ENCODE measurements around the gene IFIT1.
"Not testable (repeated sequence)": the region's sequence is repeated elsewhere in the genome, so short reads cannot be mapped to it uniquely, and the experiment has no call there.

The IFIT1 gene

DNA sequence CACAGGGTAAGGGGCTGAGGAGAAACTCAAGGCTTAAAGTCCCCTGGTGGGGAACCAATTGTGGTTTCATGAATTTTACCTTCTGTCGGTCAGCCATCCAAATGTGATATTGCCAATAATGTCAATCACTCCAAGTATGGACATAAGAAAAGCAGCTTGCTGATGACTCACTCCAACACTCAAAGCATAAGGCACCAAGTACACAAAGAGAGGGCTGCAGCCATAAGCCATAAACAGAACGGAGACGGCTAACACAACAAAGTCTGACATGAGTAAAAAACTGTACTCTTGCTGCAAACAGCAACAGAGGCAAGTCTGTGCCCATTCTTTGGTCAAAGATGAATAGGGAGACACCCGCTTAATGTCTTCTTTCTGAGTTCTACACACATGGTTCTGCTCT lies 46.1 kb downstream of the IFIT1 start:
- Histone ChIP-seq H2AFZ (ENCODE audit: low read length) (no peak overlapping the region), H3K9me2 (ENCODE audit: low read depth, low read length) (no peaks in the 10 kb centered on the region)

DNA sequence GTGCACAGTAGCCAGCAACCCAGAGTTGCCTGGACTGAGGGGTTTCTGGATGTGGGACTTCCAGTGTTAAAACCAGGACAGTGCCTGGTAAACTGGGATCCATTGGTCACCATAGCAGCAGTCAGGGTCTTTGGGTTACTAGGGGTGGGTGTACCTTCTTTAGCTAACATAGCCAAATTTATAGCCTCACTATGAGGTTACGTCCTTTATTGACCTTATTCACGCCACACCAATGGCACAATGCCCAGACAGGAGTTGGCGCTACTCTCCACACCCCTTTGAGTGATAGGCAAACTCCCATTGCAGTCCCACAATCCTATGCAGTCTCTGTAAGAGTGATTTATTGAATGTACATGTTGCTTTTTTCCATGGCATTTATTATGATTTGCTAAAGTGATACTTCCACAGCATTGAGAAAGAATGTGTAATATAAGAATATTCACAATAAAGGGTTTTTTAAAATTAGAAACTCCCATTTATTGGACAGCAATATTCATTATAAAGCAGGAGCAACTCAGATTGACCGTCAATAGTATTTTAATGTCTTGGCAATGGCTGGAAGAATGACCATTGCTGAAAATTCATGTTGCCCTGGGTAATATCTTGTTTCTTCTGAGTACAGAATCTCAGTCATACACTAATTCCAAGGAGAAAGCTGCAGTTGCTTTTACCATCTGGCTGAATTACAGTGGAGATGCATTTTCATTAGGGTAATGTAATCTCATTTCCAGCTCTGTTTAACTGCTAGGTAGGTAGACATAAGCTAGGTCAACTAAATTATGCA lies 48.0 kb downstream of the IFIT1 start:
- no peaks in the 10 kb centered on the region for H3K9me2 ChIP-seq (ENCODE audit: low read depth, low read length)
- no peak overlapping the region for H3K9ac ChIP-seq (ENCODE audit: low read length)
- H3K4me2 ChIP-seq (ENCODE audit: low read length) = no peak overlapping the region
- H3K9me3 ChIP-seq (ENCODE audit: low read length) = no peaks in the 10 kb centered on the region
- H3K36me3 ChIP-seq (ENCODE audit: insufficient read depth, low read length) = no peaks in the 10 kb centered on the region
- H3K27ac ChIP-seq (ENCODE audit: low read depth, low read length, poor library complexity, severe bottlenecking) = no peak overlapping the region
- no peak overlapping the region for H3K4me3 ChIP-seq (ENCODE audit: low read depth, low read length, poor library complexity, severe bottlenecking)
- H3F3A ChIP-seq (ENCODE audit: insufficient read depth, low read length) = no peaks in the 10 kb centered on the region
- H3K4me1 ChIP-seq (ENCODE audit: insufficient read depth, low read length, severe bottlenecking) = no peaks in the 10 kb centered on the region
- no peaks in the 10 kb centered on the region for H4K20me1 ChIP-seq (ENCODE audit: insufficient read depth, low read length)
- TF ChIP-seq, protein P1, sequence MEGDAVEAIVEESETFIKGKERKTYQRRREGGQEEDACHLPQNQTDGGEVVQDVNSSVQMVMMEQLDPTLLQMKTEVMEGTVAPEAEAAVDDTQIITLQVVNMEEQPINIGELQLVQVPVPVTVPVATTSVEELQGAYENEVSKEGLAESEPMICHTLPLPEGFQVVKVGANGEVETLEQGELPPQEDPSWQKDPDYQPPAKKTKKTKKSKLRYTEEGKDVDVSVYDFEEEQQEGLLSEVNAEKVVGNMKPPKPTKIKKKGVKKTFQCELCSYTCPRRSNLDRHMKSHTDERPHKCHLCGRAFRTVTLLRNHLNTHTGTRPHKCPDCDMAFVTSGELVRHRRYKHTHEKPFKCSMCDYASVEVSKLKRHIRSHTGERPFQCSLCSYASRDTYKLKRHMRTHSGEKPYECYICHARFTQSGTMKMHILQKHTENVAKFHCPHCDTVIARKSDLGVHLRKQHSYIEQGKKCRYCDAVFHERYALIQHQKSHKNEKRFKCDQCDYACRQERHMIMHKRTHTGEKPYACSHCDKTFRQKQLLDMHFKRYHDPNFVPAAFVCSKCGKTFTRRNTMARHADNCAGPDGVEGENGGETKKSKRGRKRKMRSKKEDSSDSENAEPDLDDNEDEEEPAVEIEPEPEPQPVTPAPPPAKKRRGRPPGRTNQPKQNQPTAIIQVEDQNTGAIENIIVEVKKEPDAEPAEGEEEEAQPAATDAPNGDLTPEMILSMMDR (IDR thresholded peaks at IDR 0.05; ENCODE audit: low read length) = no peak
- no peak for TF ChIP-seq EZH2 (IDR thresholded peaks at IDR 0.05; ENCODE audit: borderline replicate concordance, low read length)
- no peaks in the 10 kb centered on the region for H3K79me2 ChIP-seq (ENCODE audit: insufficient read depth, low read length)
- no peak overlapping the region for H2AFZ ChIP-seq (ENCODE audit: low read length)
- H3K27me3 ChIP-seq (ENCODE audit: insufficient read depth, low read length) = no peaks in the 10 kb centered on the region

More for the DNA sequence above, 46.1 kb downstream of the IFIT1 start:
- Histone ChIP-seq H3K27ac (ENCODE audit: low read depth, low read length, poor library complexity, severe bottlenecking) (no peak overlapping the region), H3K9ac (ENCODE audit: low read length) (no peak overlapping the region), H3K4me1 (ENCODE audit: insufficient read depth, low read length, severe bottlenecking) (no peaks in the 10 kb centered on the region), H3K4me3 (ENCODE audit: low read depth, low read length, poor library complexity, severe bottlenecking) (no peak overlapping the region), H3K27me3 (ENCODE audit: insufficient read depth, low read length) (no peaks in the 10 kb centered on the region), H4K20me1 (ENCODE audit: insufficient read depth, low read length) (no peaks in the 10 kb centered on the region), H3K4me2 (ENCODE audit: low read length) (no peak overlapping the region), H3F3A (ENCODE audit: insufficient read depth, low read length) (no peaks in the 10 kb centered on the region), H3K79me2 (ENCODE audit: insufficient read depth, low read length) (no peaks in the 10 kb centered on the region), H3K36me3 (ENCODE audit: insufficient read depth, low read length) (no peaks in the 10 kb centered on the region), H3K9me3 (ENCODE audit: low read length) (no peaks in the 10 kb centered on the region)
- TF ChIP-seq EZH2 (IDR thresholded peaks at IDR 0.05; ENCODE audit: borderline replicate concordance, low read length) = no peak
- TF ChIP-seq, protein P1 (IDR thresholded peaks at IDR 0.05; ENCODE audit: low read length) = no peak

DNA sequence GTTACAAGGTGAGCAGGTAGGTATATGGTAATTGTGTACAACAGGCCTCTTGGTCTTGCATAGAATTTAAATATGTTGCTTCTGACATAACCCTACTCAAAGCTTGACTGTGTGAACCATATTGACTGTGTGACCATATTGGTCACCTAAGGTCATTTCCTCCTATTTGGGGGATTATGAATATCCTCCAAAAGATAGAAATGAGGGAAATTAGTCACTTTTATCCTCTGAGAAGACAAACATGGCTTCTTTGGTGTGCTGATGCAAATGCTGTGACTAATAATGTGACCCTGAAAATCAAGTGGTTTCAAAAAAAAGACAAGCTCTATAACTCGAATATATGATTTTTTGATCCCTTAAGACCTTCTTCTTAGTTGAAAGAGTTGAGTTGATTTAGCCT lies 49.9 kb downstream of the IFIT1 start:
- H2AFZ ChIP-seq (ENCODE audit: low read length) = no peak overlapping the region
- no peaks in the 10 kb centered on the region for H3K9me2 ChIP-seq (ENCODE audit: low read depth, low read length)
- H3F3A ChIP-seq (ENCODE audit: insufficient read depth, low read length) = no peaks in the 10 kb centered on the region
- no peaks in the 10 kb centered on the region for H4K20me1 ChIP-seq (ENCODE audit: insufficient read depth, low read length)
- no peak overlapping the region for H3K9ac ChIP-seq (ENCODE audit: low read length)
- no peaks in the 10 kb centered on the region for H3K79me2 ChIP-seq (ENCODE audit: insufficient read depth, low read length)
- no peak overlapping the region for H3K4me3 ChIP-seq (ENCODE audit: low read depth, low read length, poor library complexity, severe bottlenecking)
- H3K9me3 ChIP-seq (ENCODE audit: low read length) = no peaks in the 10 kb centered on the region
- TF ChIP-seq EZH2 (IDR thresholded peaks at IDR 0.05; ENCODE audit: borderline replicate concordance, low read length) = no peak
- TF ChIP-seq, protein P1 (IDR thresholded peaks at IDR 0.05; ENCODE audit: low read length) = no peak
- H3K36me3 ChIP-seq (ENCODE audit: insufficient read depth, low read length) = no peaks in the 10 kb centered on the region
- no peaks in the 10 kb centered on the region for H3K27me3 ChIP-seq (ENCODE audit: insufficient read depth, low read length)
- no peak overlapping the region for H3K27ac ChIP-seq (ENCODE audit: low read depth, low read length, poor library complexity, severe bottlenecking)
- H3K4me1 ChIP-seq (ENCODE audit: insufficient read depth, low read length, severe bottlenecking) = no peaks in the 10 kb centered on the region
- H3K4me2 ChIP-seq (ENCODE audit: low read length) = no peak overlapping the region

DNA sequence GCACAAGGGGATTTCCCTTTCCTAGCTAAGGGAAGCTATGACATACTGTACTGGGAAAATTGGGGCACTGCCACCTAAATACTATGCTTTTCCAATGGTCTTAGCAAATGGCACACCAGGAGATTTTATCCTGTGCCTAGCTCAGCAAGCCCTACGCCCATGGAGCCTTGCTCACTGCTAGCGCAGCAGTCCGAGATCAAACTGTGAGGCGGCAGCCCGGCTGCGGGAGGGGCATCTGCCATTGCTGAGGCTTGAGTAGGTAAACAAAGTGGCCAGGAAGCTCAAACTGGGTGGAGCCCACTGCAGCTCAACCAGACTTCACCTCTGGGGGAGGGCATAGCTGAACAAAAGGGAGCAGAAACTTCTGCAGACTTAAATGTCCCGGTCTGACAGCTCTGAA lies 52.4 kb downstream of the IFIT1 start:
- not testable (repeated sequence) for H3K79me2 ChIP-seq (ENCODE audit: insufficient read depth, low read length); H3K9ac ChIP-seq (ENCODE audit: low read length); H3K4me3 ChIP-seq (ENCODE audit: low read depth, low read length, poor library complexity, severe bottlenecking); H3K27ac ChIP-seq (ENCODE audit: low read depth, low read length, poor library complexity, severe bottlenecking); H3K4me1 ChIP-seq (ENCODE audit: insufficient read depth, low read length, severe bottlenecking); H3F3A ChIP-seq (ENCODE audit: insufficient read depth, low read length); H3K4me2 ChIP-seq (ENCODE audit: low read length); H2AFZ ChIP-seq (ENCODE audit: low read length); H3K9me2 ChIP-seq (ENCODE audit: low read depth, low read length); H3K9me3 ChIP-seq (ENCODE audit: low read length); H3K27me3 ChIP-seq (ENCODE audit: insufficient read depth, low read length); H4K20me1 ChIP-seq (ENCODE audit: insufficient read depth, low read length); H3K36me3 ChIP-seq (ENCODE audit: insufficient read depth, low read length)
